ENCODE data around the gene RBMS1.

DNA sequence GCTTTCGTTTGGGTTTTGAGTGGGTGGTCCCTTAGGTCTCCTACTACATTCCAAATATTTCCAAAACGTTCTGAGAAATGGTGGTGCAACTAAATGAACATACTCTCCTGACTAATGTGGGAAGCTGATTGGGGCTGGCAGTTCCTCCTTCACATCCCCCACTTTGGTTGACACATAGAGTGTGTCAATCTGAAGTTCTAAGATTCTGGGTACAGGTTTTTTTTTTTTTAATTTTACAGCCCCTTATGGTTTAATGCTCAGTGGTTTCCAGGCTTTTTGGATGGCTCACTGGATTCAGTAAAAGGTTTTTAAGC lies 235.2 kb downstream of the RBMS1 start:
- no peak for TF ChIP-seq CTCF (IDR thresholded peaks at IDR 0.05; ENCODE audit: insufficient read depth, low read length)
- TF ChIP-seq POLR2AphosphoS5 (IDR thresholded peaks at IDR 0.05; ENCODE audit: low read depth) = no peak
- TF ChIP-seq GABPA (IDR thresholded peaks at IDR 0.05; ENCODE audit: low read depth) = no peak

Data from HL-60 (cell line).